AG04450 (cell line): Measurements from ENCODE around the gene WDR5. TPM values are rescaled to one million over a fixed set of nuclear protein-coding genes. Genes with fewer than 3 reads are reported as not detected.
A peak's percentile ranks its signal among the peaks of the same experiment; 100 is the strongest.

ENCODE experiments used
- CTCF ChIA-PET: fragments of 300-600, 350-600 bp; formaldehyde crosslinking; extraction: SDS; loops from one replicate; lab custom pipeline; 2022; ENCODE audit warnings: antibody characterized with exemption, inconsistent platforms; lab: Charles Lee
- POLR2A ChIA-PET: fragments of 350-600 bp; formaldehyde crosslinking; extraction: SDS; loops from one replicate; lab custom pipeline; 2021; ENCODE audit warnings: antibody characterized with exemption, inconsistent platforms; lab: Yijun Ruan, JAX
- DNase-seq: peaks from one replicate; pipeline ENCODE4 v3.0.0-alpha.2; 2011; ENCODE audit warnings: low read depth, low spot score
- H3K27ac ChIP-seq: one replicate; pipeline ENCODE4 v1.5.1; 2012; ENCODE audit warnings: low read depth, low read length, control low read depth
- H3K27me3 ChIP-seq: one replicate; pipeline ENCODE4 v1.6.0; 2012; ENCODE audit warnings: low read length; ENCODE audit not compliant: control insufficient read depth, insufficient read depth
- H3K4me3 ChIP-seq: 2 replicates; pipeline ENCODE4 v1.5.1; 2011; ENCODE audit warnings: mild to moderate bottlenecking, low read depth, low read length, control low read depth
- H3K9me3 ChIP-seq: 2 replicates; pipeline ENCODE4 v1.5.1; 2012; ENCODE audit warnings: low read length; ENCODE audit not compliant: control insufficient read depth, insufficient read depth
- CTCF ChIP-seq: IDR thresholded peaks from 2 replicates; pipeline ENCODE4 v1.5.1; 2011; ENCODE audit warnings: low read depth, low read length, control low read depth, inconsistent platforms
- polyA plus RNA-seq: library from polyadenylated mRNA; depleted of rRNA; stranded (reverse); fragments of >200 nt; gene quantifications from 2 replicates; pipeline ENCODE4 v1.2.3, GENCODE V29; 2011

WDR5 gene
- polyA plus RNA-seq, 1 experiment, result 22.3 TPM

GRCh38 chr9:134175808-134176598 is 40.1 kb downstream of the WDR5 start:
- ChIA-PET CTCF (interaction anchor here (0.6 to 1.5 kb wide), 4 partner anchors 147 to 273 kb away, joined by 3 to 8 read pairs (median 5); no protein-coding TSS in a partner anchor), POLR2A (interaction anchor here (0.6 to 1.2 kb wide), 4 partner anchors 11 to 624 kb away, joined by 3 to 8 read pairs (median 3); no protein-coding TSS in a partner anchor)
- no peak overlapping the region for H3K4me3 ChIP-seq
- DNase-seq, result no peak
- peak; percentile 38; the same call in 1 of the 2 replicates for TF ChIP-seq CTCF
- H3K27me3 ChIP-seq, result peaks cover 37% of the 10 kb centered on the region
- no peak overlapping the region for H3K27ac ChIP-seq
- H3K9me3 ChIP-seq, result no peaks in the 10 kb centered on the region; the same call in 1 of the 2 replicates

GRCh38 chr9:134176599-134176968 is 40.7 kb downstream of the WDR5 start:
- no peak for TF ChIP-seq CTCF
- DNase-seq, result no peak
- H3K27me3 ChIP-seq, result peaks cover 38% of the 10 kb centered on the region
- ChIA-PET CTCF (interaction anchor here (0.6 kb wide), 1 partner anchor 271 kb away, joined by 4 read pairs; no protein-coding TSS in a partner anchor), POLR2A (interaction anchor here (0.9 kb wide), 1 partner anchor 117 kb away, joined by 3 read pairs; no protein-coding TSS in a partner anchor)
- no peaks in the 10 kb centered on the region; the same call in 1 of the 2 replicates for H3K9me3 ChIP-seq
- no peak overlapping the region for H3K4me3 ChIP-seq
- no peak overlapping the region for H3K27ac ChIP-seq

GRCh38 chr9:134177186-134177585 is 41.3 kb downstream of the WDR5 start:
- DNase-seq, result no peak
- Histone ChIP-seq H3K27ac (no peak overlapping the region), H3K9me3 (no peaks in the 10 kb centered on the region; the same call in 1 of the 2 replicates), H3K4me3 (no peak overlapping the region), H3K27me3 (peaks cover 38% of the 10 kb centered on the region)
- CTCF ChIA-PET, result no interaction called here
- TF ChIP-seq CTCF, result no peak
- POLR2A ChIA-PET, result no interaction called here

GRCh38 chr9:134177624-134178393 is 41.9 kb downstream of the WDR5 start:
- peaks cover 3% of the 10 kb centered on the region; the same call in 1 of the 2 replicates for H3K9me3 ChIP-seq
- no peak overlapping the region for H3K27ac ChIP-seq
- no peak for TF ChIP-seq CTCF
- H3K4me3 ChIP-seq, result no peak overlapping the region
- peaks cover 38% of the 10 kb centered on the region for H3K27me3 ChIP-seq
- DNase-seq, result no peak
- ChIA-PET POLR2A (interaction anchor here (0.5 kb wide), 1 partner anchor 9 kb away, joined by 6 read pairs; no protein-coding TSS in a partner anchor), CTCF (interaction anchor here (1.0 kb wide), 1 partner anchor 266 kb away, joined by 3 read pairs; no protein-coding TSS in a partner anchor)
